ENCODE results near the gene PDS5B. TPM values are rescaled to one million over a fixed set of nuclear protein-coding genes. Genes with fewer than 3 reads are reported as not detected.

Gene PDS5B
- total and polyA plus RNA-seq, 9 of the 15 experiments (the other 6 are each of a cell fraction or from before 2014, with no cell fraction given) = 6.2 to 23.7 (median 13.1) TPM

- H4K20me1 ChIP-seq (replicated peaks; ENCODE audit: control insufficient read depth, insufficient read depth, low read length) = no peaks in the 10 kb centered on the region
- POLR2A ChIA-PET = interaction anchor here (1.0 kb wide), 1 partner anchor 22 kb away, joined by 3 read pairs; no protein-coding TSS in a partner anchor
- no peaks in the 10 kb centered on the region for H3K9me3 ChIP-seq (replicated peaks; ENCODE audit: control insufficient read depth, insufficient read depth, low read depth, low read length)
- H3K4me2 ChIP-seq (ENCODE audit: insufficient read depth, low read length) = no peak overlapping the region
- H3K27ac ChIP-seq (ENCODE audit: extremely low read depth, low read depth, low read length) = no peak overlapping the region
- WGBS (ENCODE audit: insufficient coverage, low coverage, missing lambda C conversion rate) = 11% methylated on average over 12 of the region's 14 CpGs
- H3K9ac ChIP-seq (ENCODE audit: insufficient read depth in 1 of 2, low read depth in 2 of 2, low read length in 2 of 2) = no peak overlapping the region
- H3K9me1 ChIP-seq (ENCODE audit: control insufficient read depth, insufficient read depth, low read length) = no peaks in the 10 kb centered on the region
- in situ Hi-C loops (cut with MboI) = no loop called here
- intact Hi-C loops (cut with micrococcal nuclease) = no loop called here
- H2AFZ ChIP-seq (ENCODE audit: low read depth, low read length) = no peak overlapping the region
- TF ChIP-seq ZNF717 (CRISPR knock-in tag; IDR thresholded peaks at IDR 0.05) = no peak
- TF ChIP-seq ZNF668 (CRISPR knock-in tag; IDR thresholded peaks at IDR 0.05) = no peak
- TF ChIP-seq RBM34 (IDR thresholded peaks at IDR 0.05; ENCODE audit: borderline replicate concordance, insufficient read depth, low read length) = no peak
- TF ChIP-seq SRSF7 (optimal IDR thresholded peaks at IDR 0.05; ENCODE audit: low read depth, low read length) = no peak
- TF ChIP-seq ZNF75A (CRISPR knock-in tag; IDR thresholded peaks at IDR 0.05) = no peak
- H3K4me1 ChIP-seq (replicated peaks in 1 of 2; ENCODE audit: control insufficient read depth in 2 of 2, insufficient read depth in 2 of 2, low read length in 2 of 2) = no peaks in the 10 kb centered on the region
- ATAC-seq (peak; percentile 26; the same call in 1 of the 3 replicates), FAIRE-seq (no peak), DNase-seq (ENCODE audit: extremely low read depth in 1 of 4, low spot score in 3 of 4) (no peak)
- BruUV-seq (replicated peaks) = no TSS peak
- H3K79me2 ChIP-seq (ENCODE audit: control insufficient read depth, insufficient read depth, low read length) = no peaks in the 10 kb centered on the region
- peaks cover 9 to 19% of the 10 kb centered on the region in 2 experiments for H3K27me3 ChIP-seq (ENCODE audit: control insufficient read depth in 2 of 2, insufficient read depth in 2 of 2, low read length in 2 of 2)
- CTCF ChIA-PET (ENCODE audit: low intra/inter-chr PET ratio) = no interaction called here
- H3K36me3 ChIP-seq (ENCODE audit: control insufficient read depth, insufficient read depth, low read length) = no peaks in the 10 kb centered on the region
- no peak overlapping the region for H3K4me3 ChIP-seq
These were observed 235.0 kb downstream of the PDS5B start for GRCh38 chr13:32821149-32821688.

- 2% methylated on average over 4 of the region's 4 CpGs for WGBS (ENCODE audit: insufficient coverage, low coverage, missing lambda C conversion rate)
- CTCF ChIA-PET (ENCODE audit: low intra/inter-chr PET ratio) = no interaction called here
- no peak for FAIRE-seq
- POLR2A ChIA-PET = no interaction called here
- H3K9me3 ChIP-seq (replicated peaks; ENCODE audit: control insufficient read depth, insufficient read depth, low read depth, low read length) = no peaks in the 10 kb centered on the region
- peaks cover 12 to 19% of the 10 kb centered on the region in 2 experiments for H3K27me3 ChIP-seq (ENCODE audit: control insufficient read depth in 2 of 2, insufficient read depth in 2 of 2, low read length in 2 of 2)
- no peak overlapping the region for H3K9ac ChIP-seq (ENCODE audit: insufficient read depth in 1 of 2, low read depth in 2 of 2, low read length in 2 of 2)
- no peak overlapping the region for H2AFZ ChIP-seq (ENCODE audit: low read depth, low read length)
- H3K79me2 ChIP-seq (ENCODE audit: control insufficient read depth, insufficient read depth, low read length) = no peaks in the 10 kb centered on the region
- no peaks in the 10 kb centered on the region for H4K20me1 ChIP-seq (replicated peaks; ENCODE audit: control insufficient read depth, insufficient read depth, low read length)
- no peak overlapping the region for H3K4me2 ChIP-seq (ENCODE audit: insufficient read depth, low read length)
- in situ Hi-C loops (cut with MboI) = no loop called here
- H3K27ac ChIP-seq (ENCODE audit: extremely low read depth, low read depth, low read length) = no peak overlapping the region
- H3K4me3 ChIP-seq = no peak overlapping the region
- no peaks in the 10 kb centered on the region for H3K4me1 ChIP-seq (replicated peaks in 1 of 2; ENCODE audit: control insufficient read depth in 2 of 2, insufficient read depth in 2 of 2, low read length in 2 of 2)
- intact Hi-C loops (cut with micrococcal nuclease) = no loop called here
- H3K9me1 ChIP-seq (ENCODE audit: control insufficient read depth, insufficient read depth, low read length) = no peaks in the 10 kb centered on the region
- H3K36me3 ChIP-seq (ENCODE audit: control insufficient read depth, insufficient read depth, low read length) = no peaks in the 10 kb centered on the region
- DNase-seq (ENCODE audit: extremely low read depth in 1 of 4, low spot score in 3 of 4) = no peak
- BruUV-seq (replicated peaks) = no TSS peak
- ATAC-seq = no peak
- TF ChIP-seq ZNF518B (CRISPR knock-in tag; IDR thresholded peaks at IDR 0.05) (no peak), U2AF2 (optimal IDR thresholded peaks at IDR 0.05; ENCODE audit: low read depth, low read length) (no peak), MIER1 (IDR thresholded peaks at IDR 0.05; ENCODE audit: low read depth) (no peak), ZFP91 (CRISPR knock-in tag; IDR thresholded peaks at IDR 0.05) (no peak)
- TF ChIP-seq, protein P1, sequence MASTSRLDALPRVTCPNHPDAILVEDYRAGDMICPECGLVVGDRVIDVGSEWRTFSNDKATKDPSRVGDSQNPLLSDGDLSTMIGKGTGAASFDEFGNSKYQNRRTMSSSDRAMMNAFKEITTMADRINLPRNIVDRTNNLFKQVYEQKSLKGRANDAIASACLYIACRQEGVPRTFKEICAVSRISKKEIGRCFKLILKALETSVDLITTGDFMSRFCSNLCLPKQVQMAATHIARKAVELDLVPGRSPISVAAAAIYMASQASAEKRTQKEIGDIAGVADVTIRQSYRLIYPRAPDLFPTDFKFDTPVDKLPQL (IDR thresholded peaks at IDR 0.05; ENCODE audit: extremely low read depth, insufficient read length) = no peak
These were observed 236.5 kb downstream of the PDS5B start for GRCh38 chr13:32822771-32823170.
